Psoas muscle (tissue), 8 donors: Measurements from ENCODE around the gene PLPPR1. TPM values are rescaled to one million over a fixed set of nuclear protein-coding genes. Genes with fewer than 3 reads are reported as not detected.

Source experiments
- ATAC-seq, 4 donors: fragments of 200-7000 bp; cut with Tn5 transposase; one replicate each; pipeline ENCODE4 v1.9.1; 2020; ENCODE audit warnings: moderate library complexity in 3 of 4, mild to moderate bottlenecking in 2 of 4
- DNase-seq, 2 donors: peaks; one replicate each; pipeline ENCODE4 v3.0.0-alpha.2; 2020
- H3K27ac ChIP-seq: fragments of 200-600 bp; one replicate; pipeline ENCODE4 v1.8.0; 2022
- H3K27me3 ChIP-seq, 3 donors: fragments of 200-600 bp in 1 of 3; one replicate each; pipeline versions ENCODE4 v1.6.1 to v1.8.0; 2013 to 2022; ENCODE audit warnings: low read length in 2 of 3, mild to moderate bottlenecking in 2 of 3, moderate library complexity in 1 of 3; ENCODE audit not compliant: insufficient read depth in 3 of 3
- H3K36me3 ChIP-seq, 2 donors: fragments of 200-600 bp in 1 of 2; one replicate each; pipeline versions ENCODE4 v1.6.1 to v1.8.0; 2013 to 2022; ENCODE audit warnings: low read depth in 1 of 2, mild to moderate bottlenecking in 1 of 2, moderate library complexity in 1 of 2; ENCODE audit not compliant: insufficient read depth in 1 of 2
- H3K4me1 ChIP-seq: fragments of 200-600 bp; one replicate; pipeline ENCODE4 v1.8.0; 2022
- H3K4me3 ChIP-seq: fragments of 200-600 bp; one replicate; pipeline ENCODE4 v1.8.0; 2022; ENCODE audit warnings: mild to moderate bottlenecking
- H3K9me3 ChIP-seq: fragments of 200-600 bp; one replicate; pipeline ENCODE4 v1.8.0; 2022
- WGBS, 3 donors: extraction: QIAGEN DNeasy Blood & Tissue Kit; methylation state at CpG; one replicate each; pipeline versions ENCODE4 v1.1.6 to v1.1.7; 2013; 5-methylcytosine and 5-hydroxymethylcytosine counted together
- intact Hi-C, 2 donors: fragments of 100-400 bp; cut with DNase I; formaldehyde crosslinking; loops; one replicate each; pipeline versions ENCODE4 v1.11.0 to v1.14.2; 2022
- polyA plus RNA-seq, 3 donors: library from polyadenylated mRNA; stranded (reverse); fragments of 200-250 nt; gene quantifications; one replicate each; pipeline ENCODE4 v1.2.3, GENCODE V29; 2013
- total RNA-seq, 4 donors: library from RNA; stranded (reverse); fragmentation: NEBNext Ultra II Directional in 2 of 4; extraction: Animal tissue kit (Norgen Biotek cat#: 25700) in 2 of 4; gene quantifications; one replicate each; pipeline versions ENCODE4 v1.2.1 to v1.2.4, GENCODE V29; 2021 to 2023
- TF ChIP-seq, protein P1 (sequence below): fragments of 200-600 bp; IDR thresholded peaks from one replicate; pipeline ENCODE4 v1.8.0; 2022; ENCODE audit warnings: antibody characterized with exemption
- donor health status: healthy with polysubstance abuse.
- donor health status: DM: no; HTN: no; CAD: no; lungs with moderate emphysema.
- donor health status: Bipolar disorder and iron deficiency.
- donor health status: healthy.
- donor health status: DM: yes; HTN: yes; CAD: no.
- donor health status: DM: no; HTN: no; CAD: no.
- donor health status: DM: no; HTN: no; CAD: no.
- donor health status: DM: yes; HTN: yes; CAD: no.

The PLPPR1 gene
- total and polyA plus RNA-seq, 7 donors: 0.03 to 0.11 TPM; not detected in 5

DNA sequence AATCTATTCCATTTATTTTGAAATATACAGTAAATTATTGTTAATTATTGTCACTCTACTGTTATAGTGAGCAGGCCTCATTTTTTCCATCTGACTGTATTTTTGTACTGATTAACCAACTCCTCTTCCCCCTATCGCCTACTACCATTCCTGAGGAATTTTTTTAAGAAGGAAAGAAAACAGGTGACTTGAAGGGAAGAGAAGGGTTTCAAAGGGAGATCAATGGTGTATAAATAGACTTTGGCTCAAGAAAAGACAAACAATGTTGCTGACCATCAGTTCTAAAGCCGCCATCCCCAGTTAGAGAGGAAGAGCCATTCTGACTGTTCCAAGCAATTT, 286.6 kb downstream of the PLPPR1 start:
- no peak overlapping the region for H3K27ac ChIP-seq
- WGBS, 3 donors: 60 to 80% (median 72%) methylated on average over 2 of the region's 2 CpGs
- DNase-seq (no peak), ATAC-seq (no peak)
- H3K4me1 ChIP-seq: no peaks in the 10 kb centered on the region
- no peaks in the 10 kb centered on the region for H3K27me3 ChIP-seq
- no peaks in the 10 kb centered on the region for H3K9me3 ChIP-seq
- H3K4me3 ChIP-seq: no peak overlapping the region
- TF ChIP-seq, protein P1, sequence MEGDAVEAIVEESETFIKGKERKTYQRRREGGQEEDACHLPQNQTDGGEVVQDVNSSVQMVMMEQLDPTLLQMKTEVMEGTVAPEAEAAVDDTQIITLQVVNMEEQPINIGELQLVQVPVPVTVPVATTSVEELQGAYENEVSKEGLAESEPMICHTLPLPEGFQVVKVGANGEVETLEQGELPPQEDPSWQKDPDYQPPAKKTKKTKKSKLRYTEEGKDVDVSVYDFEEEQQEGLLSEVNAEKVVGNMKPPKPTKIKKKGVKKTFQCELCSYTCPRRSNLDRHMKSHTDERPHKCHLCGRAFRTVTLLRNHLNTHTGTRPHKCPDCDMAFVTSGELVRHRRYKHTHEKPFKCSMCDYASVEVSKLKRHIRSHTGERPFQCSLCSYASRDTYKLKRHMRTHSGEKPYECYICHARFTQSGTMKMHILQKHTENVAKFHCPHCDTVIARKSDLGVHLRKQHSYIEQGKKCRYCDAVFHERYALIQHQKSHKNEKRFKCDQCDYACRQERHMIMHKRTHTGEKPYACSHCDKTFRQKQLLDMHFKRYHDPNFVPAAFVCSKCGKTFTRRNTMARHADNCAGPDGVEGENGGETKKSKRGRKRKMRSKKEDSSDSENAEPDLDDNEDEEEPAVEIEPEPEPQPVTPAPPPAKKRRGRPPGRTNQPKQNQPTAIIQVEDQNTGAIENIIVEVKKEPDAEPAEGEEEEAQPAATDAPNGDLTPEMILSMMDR: no peak
- H3K36me3 ChIP-seq: no peaks in the 10 kb centered on the region
- intact Hi-C loops: loop anchor here in 1 of 2 donors (10.0 kb wide), 1 partner anchor 200 kb away; no protein-coding TSS in a partner anchor

- Histone ChIP-seq H3K36me3 (no peaks in the 10 kb centered on the region), H3K27ac (no peak overlapping the region), H3K4me3 (no peak overlapping the region), H3K4me1 (no peaks in the 10 kb centered on the region), H3K9me3 (no peaks in the 10 kb centered on the region), H3K27me3 (no peaks in the 10 kb centered on the region)
- no peak for DNase-seq
- no peak for ATAC-seq
- intact Hi-C loops: loop anchor here in 1 of 2 donors (10.0 kb wide), 1 partner anchor 203 kb away; no protein-coding TSS in a partner anchor
- TF ChIP-seq, protein P1: no peak
These were observed 289.2 kb downstream of the PLPPR1 start for GRCh38 chr9:101317735-101318134.

GRCh38 chr9:101323129-101323528, 294.6 kb downstream of the PLPPR1 start:
- Histone ChIP-seq H3K27me3 (no peaks in the 10 kb centered on the region), H3K27ac (no peak overlapping the region), H3K4me1 (no peaks in the 10 kb centered on the region), H3K4me3 (no peak overlapping the region), H3K9me3 (no peaks in the 10 kb centered on the region), H3K36me3 (no peaks in the 10 kb centered on the region)
- ATAC-seq: no peak
- DNase-seq: no peak
- TF ChIP-seq, protein P1: no peak
- 88 to 89% (median 88%) methylated on average over 3 of the region's 3 CpGs for WGBS, 3 donors
- intact Hi-C loops: no loop called here

DNA sequence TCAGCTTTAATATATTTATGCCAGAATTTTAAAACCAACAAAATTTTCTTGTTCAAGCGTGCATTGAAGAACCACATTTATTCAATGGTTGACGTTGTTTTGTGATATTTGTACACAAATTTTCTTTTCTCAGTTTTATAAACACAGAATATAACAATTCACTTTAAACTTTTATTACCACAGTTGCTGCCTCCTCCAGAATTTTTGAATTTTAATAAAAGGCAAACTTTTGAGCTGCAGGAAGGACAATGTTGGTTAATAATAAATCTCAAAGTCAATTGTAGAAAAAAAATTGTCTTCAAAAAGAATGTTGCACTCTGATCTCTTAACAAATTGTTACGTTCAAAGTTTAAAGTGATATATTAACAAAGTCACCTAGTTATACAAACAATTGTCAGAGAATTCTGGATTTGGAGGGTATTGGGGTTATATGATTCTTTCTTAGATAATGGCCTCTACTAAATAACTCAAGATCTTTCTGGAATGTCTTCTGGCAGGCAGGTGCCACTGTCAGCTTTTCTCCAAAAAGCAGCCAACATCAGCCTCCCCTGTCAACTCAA, 295.8 kb downstream of the PLPPR1 start:
- DNase-seq (no peak), ATAC-seq (no peak)
- no peaks in the 10 kb centered on the region for H3K27me3 ChIP-seq
- H3K4me1 ChIP-seq: no peaks in the 10 kb centered on the region
- H3K27ac ChIP-seq: no peak overlapping the region
- H3K4me3 ChIP-seq: no peak overlapping the region
- H3K9me3 ChIP-seq: no peaks in the 10 kb centered on the region
- intact Hi-C loops: no loop called here
- WGBS, 3 donors: 78 to 89% (median 86%) methylated on average over 3 of the region's 3 CpGs
- TF ChIP-seq, protein P1: no peak
- no peaks in the 10 kb centered on the region for H3K36me3 ChIP-seq

- Histone ChIP-seq H3K4me3 (no peak overlapping the region), H3K27me3 (no peaks in the 10 kb centered on the region), H3K4me1 (no peaks in the 10 kb centered on the region), H3K36me3 (no peaks in the 10 kb centered on the region), H3K27ac (no peak overlapping the region), H3K9me3 (no peaks in the 10 kb centered on the region)
- 65 to 69% (median 68%) methylated on average over 2 of the region's 2 CpGs for WGBS, 3 donors
- TF ChIP-seq, protein P1: no peak
- ATAC-seq (no peak), DNase-seq (no peak)
- intact Hi-C loops: no loop called here
These were observed 296.5 kb downstream of the PLPPR1 start for GRCh38 chr9:101325053-101325452.
